CD4-positive, CD25-positive, alpha-beta regulatory T cell (primary cell): ENCODE results near the gene PLA2G4E. TPM values are rescaled to one million over a fixed set of nuclear protein-coding genes. Genes with fewer than 3 reads are reported as not detected.

Experiments used
- ATAC-seq, 2 donors: fragments of 150-1000 bp; cut with Tn5 transposase; one replicate each; pipeline ENCODE4 v1.10.0; 2021; ENCODE audit warnings: low read depth in 2 of 2, moderate number of reproducible peaks in 2 of 2, moderate library complexity in 1 of 2
- DNase-seq, 3 donors: peaks; one replicate each; pipeline versions ENCODE4 v3.0.0 to v3.0.0-alpha.2; 2012 to 2022; ENCODE audit warnings: mixed read lengths in 1 of 3
- H3K27ac ChIP-seq: one replicate; pipeline ENCODE4 v1.7.0; 2013; ENCODE audit warnings: mild to moderate bottlenecking, low read length; ENCODE audit not compliant: insufficient read depth, poor library complexity, severe bottlenecking
- H3K27me3 ChIP-seq: one replicate; pipeline ENCODE4 v1.7.0; 2013; ENCODE audit warnings: low read length; ENCODE audit not compliant: control insufficient read depth, insufficient read depth
- H3K36me3 ChIP-seq: one replicate; pipeline ENCODE4 v1.7.0; 2013; ENCODE audit warnings: mild to moderate bottlenecking, low read length, moderate library complexity; ENCODE audit not compliant: control insufficient read depth, insufficient read depth
- H3K4me1 ChIP-seq: 2 replicates; pipeline ENCODE4 v1.7.0; 2013; ENCODE audit warnings: mild to moderate bottlenecking, low read length; ENCODE audit not compliant: insufficient read depth, control insufficient read depth, poor library complexity, severe bottlenecking
- H3K4me3 ChIP-seq: one replicate; pipeline ENCODE4 v1.7.0; 2013; ENCODE audit warnings: low read depth, mild to moderate bottlenecking, low read length, moderate library complexity
- H3K9me3 ChIP-seq, 2 experiments: 1 replicate in 1 of 2; 2 replicates in 1 of 2; pipeline ENCODE4 v1.7.0; 2013; ENCODE audit warnings: low read length in 2 of 2, mild to moderate bottlenecking in 1 of 2, moderate library complexity in 1 of 2; ENCODE audit not compliant: control insufficient read depth in 2 of 2
- H3K27ac Mint-ChIP-seq, 3 donors: one replicate each; pipeline ENCODE4 v1.8.0; 2020 to 2022; ENCODE audit warnings: mild to moderate bottlenecking in 3 of 3, mixed read lengths in 3 of 3, moderate library complexity in 2 of 3
- H3K27me3 Mint-ChIP-seq: one replicate; pipeline ENCODE4 v1.8.0; 2022; ENCODE audit warnings: mild to moderate bottlenecking, mixed read lengths
- H3K36me3 Mint-ChIP-seq: one replicate; pipeline ENCODE4 v1.8.0; 2020; ENCODE audit warnings: mixed read lengths
- H3K4me1 Mint-ChIP-seq, 4 donors: one replicate each; pipeline ENCODE4 v1.8.0; 2020 to 2022; ENCODE audit warnings: mixed read lengths in 4 of 4, mild to moderate bottlenecking in 1 of 4
- H3K4me3 Mint-ChIP-seq, 4 donors: one replicate each; pipeline ENCODE4 v1.8.0; 2020 to 2022; ENCODE audit warnings: mild to moderate bottlenecking in 4 of 4, mixed read lengths in 4 of 4, moderate library complexity in 3 of 4
- H3K9me3 Mint-ChIP-seq, 7 donors: one replicate each; pipeline ENCODE4 v1.8.0; 2020 to 2022; ENCODE audit warnings: mixed read lengths in 7 of 7, mild to moderate bottlenecking in 3 of 7, moderate library complexity in 2 of 7
- polyA plus RNA-seq, 4 donors: library from polyadenylated mRNA; unstranded; fragments of 300-500 nt; fragmentation: Illumina TruSeq; gene quantifications; one replicate each; pipeline ENCODE4 v1.2.3, GENCODE V29; 2021
- total RNA-seq: library from RNA; stranded (reverse); gene quantifications from one replicate; pipeline ENCODE4 v1.2.3, GENCODE V29; 2022

Gene PLA2G4E
- total and polyA plus RNA-seq, 5 donors from 2014 or later, result not detected

DNA sequence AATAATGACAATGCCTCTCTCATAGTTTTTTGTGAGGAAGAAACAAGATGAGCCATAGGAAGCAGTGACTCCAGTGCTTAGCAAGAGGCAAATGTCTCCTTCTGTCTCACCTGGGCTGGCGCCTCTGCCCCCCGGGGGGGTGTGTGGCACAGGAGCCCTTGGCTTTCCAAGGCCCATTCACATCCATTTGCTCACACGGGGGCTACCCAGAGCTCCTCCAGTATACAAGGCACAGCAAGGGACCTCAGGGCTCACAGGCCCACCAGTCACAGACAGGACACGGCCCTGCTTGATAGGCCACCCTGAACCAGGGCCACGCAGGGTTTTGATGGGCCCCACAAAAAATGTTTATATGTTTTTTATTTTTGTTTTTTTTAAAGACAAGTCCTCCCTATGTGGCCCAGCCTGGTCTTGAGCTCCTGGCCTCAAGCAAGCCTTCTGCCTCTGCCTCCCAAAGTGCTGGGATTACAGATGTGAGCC lies 26.6 kb downstream of the PLA2G4E start:
- ATAC-seq (no peak), DNase-seq (no peak)
- no peak overlapping the region for H3K27ac Mint-ChIP-seq

DNA sequence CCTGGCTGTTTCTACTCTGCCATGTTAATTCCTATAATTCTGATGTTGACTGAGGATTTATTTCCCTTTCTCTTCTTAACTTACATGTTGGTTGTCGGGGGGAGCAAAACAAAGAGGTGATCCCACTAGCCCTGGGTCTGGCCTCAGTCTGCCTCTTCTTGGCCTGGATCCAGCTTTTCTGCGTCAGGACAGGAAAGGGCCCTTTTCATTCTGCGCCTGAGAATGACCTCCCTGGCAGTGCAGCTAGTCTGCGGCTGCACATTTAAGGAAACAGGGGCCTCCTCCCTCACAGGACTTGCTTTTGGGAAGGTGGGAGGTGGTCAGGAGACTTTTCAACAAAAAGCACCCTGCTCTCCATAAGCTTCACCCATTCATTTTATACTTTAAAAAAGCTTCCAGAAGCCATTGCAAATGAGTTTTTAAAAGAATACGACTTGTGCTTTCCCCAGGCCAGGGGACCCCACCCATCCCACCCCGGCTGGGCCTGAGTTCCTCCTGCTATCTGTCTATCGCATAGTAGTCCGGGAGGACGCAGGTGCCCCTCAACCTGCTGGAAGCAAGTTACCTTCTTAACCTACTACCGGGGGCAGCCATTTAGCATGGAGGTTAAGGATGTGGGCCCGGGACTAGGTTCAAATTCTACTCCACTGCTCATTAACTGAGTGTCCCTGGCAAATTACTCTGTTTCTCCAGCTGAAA lies 27.2 kb downstream of the PLA2G4E start:
- no peaks in the 10 kb centered on the region for H3K27me3 ChIP-seq
- no peak for ATAC-seq
- Mint-ChIP-seq H3K4me3 (no peak overlapping the region), H3K36me3 (no peaks in the 10 kb centered on the region), H3K27ac (no peak overlapping the region), H3K9me3 (no peaks in the 10 kb centered on the region), H3K4me1 (no peaks in the 10 kb centered on the region), H3K27me3 (peaks cover 6% of the 10 kb centered on the region)
- H3K4me3 ChIP-seq, result no peak overlapping the region
- no peak overlapping the region for H3K27ac ChIP-seq
- no peaks in the 10 kb centered on the region for H3K4me1 ChIP-seq
- H3K9me3 ChIP-seq, result no peaks in the 10 kb centered on the region
- DNase-seq, result no peak
- H3K36me3 ChIP-seq, result no peaks in the 10 kb centered on the region

More for the DNA sequence above, 26.6 kb downstream of the PLA2G4E start:
- Histone ChIP-seq H3K27me3 (no peaks in the 10 kb centered on the region), H3K36me3 (no peaks in the 10 kb centered on the region), H3K4me3 (no peak overlapping the region), H3K9me3 (no peaks in the 10 kb centered on the region), H3K4me1 (no peaks in the 10 kb centered on the region), H3K27ac (no peak overlapping the region)
- Mint-ChIP-seq H3K27me3 (peaks cover 8% of the 10 kb centered on the region), H3K4me3 (no peak overlapping the region), H3K4me1 (no peaks in the 10 kb centered on the region), H3K36me3 (no peaks in the 10 kb centered on the region), H3K9me3 (no peaks in the 10 kb centered on the region)

DNA sequence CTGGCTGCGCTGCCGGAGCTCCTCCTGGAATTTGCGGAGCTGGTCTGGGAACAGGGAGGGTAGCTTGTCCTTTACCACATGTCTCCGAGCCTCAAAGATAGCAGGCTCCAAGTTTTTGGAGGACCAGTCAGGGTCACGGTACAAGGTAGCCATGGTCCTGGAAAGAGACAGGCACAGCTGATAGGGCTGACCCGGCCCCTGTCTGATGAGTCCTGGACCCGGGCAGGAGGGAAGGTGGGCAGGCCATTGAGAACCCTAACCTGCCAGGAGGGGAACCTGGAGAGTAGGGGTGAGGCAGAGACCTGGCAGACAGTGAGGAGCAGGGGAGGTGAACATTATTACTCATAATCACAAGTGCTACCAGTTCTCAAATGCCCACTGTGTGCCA lies 28.0 kb downstream of the PLA2G4E start:
- peaks cover 6% of the 10 kb centered on the region for H3K27me3 Mint-ChIP-seq
- no peak overlapping the region for H3K27ac Mint-ChIP-seq
- Histone ChIP-seq H3K4me1 (no peaks in the 10 kb centered on the region), H3K9me3 (no peaks in the 10 kb centered on the region), H3K4me3 (no peak overlapping the region), H3K36me3 (no peaks in the 10 kb centered on the region), H3K27ac (no peak overlapping the region), H3K27me3 (no peaks in the 10 kb centered on the region)
- ATAC-seq (no peak), DNase-seq (no peak)
- H3K36me3 Mint-ChIP-seq, result no peaks in the 10 kb centered on the region
- no peaks in the 10 kb centered on the region for H3K9me3 Mint-ChIP-seq
- no peaks in the 10 kb centered on the region for H3K4me1 Mint-ChIP-seq
- no peak overlapping the region for H3K4me3 Mint-ChIP-seq

DNA sequence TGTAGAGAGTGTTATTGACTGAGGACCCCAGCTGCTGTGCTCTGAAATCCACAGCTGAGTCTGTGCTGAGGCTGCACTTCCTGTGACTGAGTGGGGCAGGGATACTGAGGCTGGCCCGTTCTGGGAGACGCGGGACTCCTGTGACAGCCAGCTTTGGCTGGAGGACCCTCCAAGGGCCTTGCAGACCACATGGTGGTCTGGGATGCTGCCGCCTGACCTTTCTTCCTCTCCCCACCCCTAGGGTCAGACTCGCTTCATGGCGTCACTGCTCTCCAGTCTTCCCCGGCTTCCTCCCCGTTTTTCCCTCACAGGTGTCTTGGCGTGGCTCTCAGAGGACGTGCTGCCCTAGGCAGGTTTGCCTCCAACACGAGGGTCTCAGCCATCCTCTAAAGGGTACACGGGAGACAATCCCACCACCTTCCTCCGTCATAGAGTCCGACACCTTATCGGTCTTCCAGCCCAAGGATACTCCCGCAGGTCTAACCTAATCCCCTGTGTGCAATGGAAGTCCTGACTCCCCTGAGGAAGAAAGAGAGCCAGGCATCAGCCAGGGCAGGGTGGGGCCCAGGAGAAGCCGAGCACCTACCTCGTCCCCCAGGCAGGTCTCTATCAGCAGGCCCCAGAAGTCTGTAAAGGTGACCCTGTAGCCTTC lies 28.6 kb downstream of the PLA2G4E start:
- Mint-ChIP-seq H3K4me3 (no peak overlapping the region), H3K27me3 (peaks cover 7% of the 10 kb centered on the region)

DNA sequence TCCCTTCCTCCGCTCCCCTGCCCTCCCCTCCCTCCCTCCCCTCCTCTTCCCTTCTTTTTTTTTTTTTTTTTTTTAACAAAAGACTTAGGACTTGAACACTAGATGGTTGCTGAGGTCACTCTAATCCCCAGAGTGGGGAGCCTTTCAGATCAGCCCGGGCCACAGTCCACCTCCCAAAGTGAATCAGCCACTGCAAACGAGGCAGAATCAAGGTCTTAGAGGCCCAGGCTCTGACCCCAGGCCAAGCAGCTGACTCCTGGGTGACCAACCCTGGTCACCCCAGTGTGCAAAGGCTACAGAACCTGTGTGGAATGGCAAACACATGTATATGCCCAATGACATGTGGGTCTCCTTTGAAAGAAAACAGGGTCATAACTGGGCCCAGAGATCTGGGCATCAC lies 30.2 kb downstream of the PLA2G4E start:
- H3K4me1 Mint-ChIP-seq, result no peaks in the 10 kb centered on the region
- ATAC-seq, result no peak
- H3K36me3 Mint-ChIP-seq, result no peaks in the 10 kb centered on the region

More for the DNA sequence above, 28.6 kb downstream of the PLA2G4E start:
- Mint-ChIP-seq H3K27ac (no peak overlapping the region), H3K4me1 (no peaks in the 10 kb centered on the region), H3K36me3 (no peaks in the 10 kb centered on the region), H3K9me3 (no peaks in the 10 kb centered on the region)
- no peaks in the 10 kb centered on the region for H3K4me1 ChIP-seq
- no peak for DNase-seq
- no peaks in the 10 kb centered on the region for H3K9me3 ChIP-seq
- H3K36me3 ChIP-seq, result no peaks in the 10 kb centered on the region
- no peak overlapping the region for H3K4me3 ChIP-seq
- H3K27me3 ChIP-seq, result no peaks in the 10 kb centered on the region
- H3K27ac ChIP-seq, result no peak overlapping the region
- ATAC-seq, result no peak

DNA sequence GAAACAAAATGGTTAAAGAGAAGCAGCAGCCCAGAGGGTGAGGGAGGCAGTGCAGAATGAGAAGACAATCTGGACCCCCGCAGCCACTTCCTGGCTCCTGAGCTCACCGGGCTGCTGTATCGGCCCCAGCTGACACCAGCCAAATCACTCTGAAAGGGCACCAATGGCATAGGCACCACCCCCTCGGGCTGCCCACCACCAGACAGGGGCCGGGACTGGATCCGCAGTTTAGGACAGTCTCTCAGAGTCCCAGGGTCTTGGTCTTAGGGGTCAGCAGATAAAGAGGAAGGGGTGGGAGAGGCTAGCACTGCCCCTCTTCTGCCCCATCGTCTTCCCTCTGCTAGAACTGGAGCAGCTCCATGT lies 30.6 kb downstream of the PLA2G4E start:
- Mint-ChIP-seq H3K27ac (no peak overlapping the region), H3K9me3 (no peaks in the 10 kb centered on the region), H3K36me3 (no peaks in the 10 kb centered on the region), H3K27me3 (peaks cover 14% of the 10 kb centered on the region), H3K4me1 (no peaks in the 10 kb centered on the region), H3K4me3 (no peak overlapping the region)
- ATAC-seq (no peak), DNase-seq (no peak)
- no peaks in the 10 kb centered on the region for H3K27me3 ChIP-seq
- no peak overlapping the region for H3K4me3 ChIP-seq
- no peaks in the 10 kb centered on the region for H3K36me3 ChIP-seq
- no peak overlapping the region for H3K27ac ChIP-seq
- no peaks in the 10 kb centered on the region for H3K4me1 ChIP-seq
- no peaks in the 10 kb centered on the region for H3K9me3 ChIP-seq

More for the DNA sequence above, 30.2 kb downstream of the PLA2G4E start:
- Histone ChIP-seq H3K4me3 (no peak overlapping the region), H3K27me3 (no peaks in the 10 kb centered on the region), H3K36me3 (no peaks in the 10 kb centered on the region), H3K9me3 (no peaks in the 10 kb centered on the region), H3K27ac (no peak overlapping the region), H3K4me1 (no peaks in the 10 kb centered on the region)
- Mint-ChIP-seq H3K27me3 (peaks cover 14% of the 10 kb centered on the region), H3K4me3 (no peak overlapping the region), H3K9me3 (no peaks in the 10 kb centered on the region), H3K27ac (no peak overlapping the region)
- DNase-seq, result no peak

DNA sequence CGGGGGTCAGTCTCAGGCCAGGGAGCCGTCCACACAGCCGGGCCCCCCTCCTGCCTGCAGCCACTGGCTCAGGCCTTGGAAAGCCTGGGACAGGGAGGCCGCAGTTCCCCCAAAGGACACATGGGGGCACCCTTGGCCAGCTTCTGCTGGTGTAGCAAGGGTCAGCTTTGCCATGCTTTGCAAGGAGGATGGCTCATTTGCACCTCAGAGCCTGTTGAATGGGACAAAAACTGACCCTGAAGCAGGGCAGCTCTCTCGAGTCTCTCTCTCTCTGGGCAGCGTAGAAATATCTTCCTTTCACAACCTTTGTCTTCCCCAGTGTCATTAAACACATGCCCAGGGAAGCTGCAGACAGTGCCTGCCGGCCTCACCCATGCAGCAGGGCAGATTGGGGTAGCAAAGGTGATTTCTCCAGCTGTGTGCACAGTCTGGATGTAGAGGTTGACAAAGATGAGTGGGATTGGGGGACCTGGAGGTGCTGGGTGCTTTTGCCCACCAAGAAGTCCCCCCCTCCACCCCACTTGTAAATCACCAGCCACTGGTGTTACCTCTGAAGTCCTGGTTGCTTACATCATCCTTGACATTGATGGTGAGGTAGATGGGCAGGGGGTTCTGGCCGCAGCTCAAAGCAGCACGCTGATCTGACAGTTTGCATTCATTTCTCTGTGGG lies 31.1 kb downstream of the PLA2G4E start:
- no peak overlapping the region for H3K4me3 ChIP-seq
- H3K27ac Mint-ChIP-seq, result no peak overlapping the region
- no peaks in the 10 kb centered on the region for H3K4me1 ChIP-seq
- no peak overlapping the region for H3K4me3 Mint-ChIP-seq
- no peaks in the 10 kb centered on the region for H3K4me1 Mint-ChIP-seq
- H3K9me3 Mint-ChIP-seq, result no peaks in the 10 kb centered on the region
- DNase-seq (peak; percentile 65 to 75 (median 75)), ATAC-seq (peak; percentile 79 to 87)
- no peaks in the 10 kb centered on the region for H3K27me3 ChIP-seq
- peaks cover 14% of the 10 kb centered on the region for H3K27me3 Mint-ChIP-seq
- no peaks in the 10 kb centered on the region for H3K9me3 ChIP-seq
- no peak overlapping the region for H3K27ac ChIP-seq
- H3K36me3 ChIP-seq, result no peaks in the 10 kb centered on the region
- no peaks in the 10 kb centered on the region for H3K36me3 Mint-ChIP-seq
